Endodermal cell (in vitro differentiated cells): ENCODE results near the gene MAP4K2. TPM values are rescaled to one million over a fixed set of nuclear protein-coding genes. Genes with fewer than 3 reads are reported as not detected.
A peak's percentile ranks its signal among the peaks of the same experiment; 100 is the strongest.

Source experiments
- DNase-seq: peaks from one replicate; pipeline ENCODE4 v3.0.0-alpha.2; 2017
- H3K27ac ChIP-seq: 2 replicates; pipeline ENCODE4 v1.5.1; 2013; ENCODE audit warnings: mild to moderate bottlenecking, low read depth, low read length, moderate library complexity
- H3K27me3 ChIP-seq: 2 replicates; pipeline ENCODE4 v1.6.1; 2013; ENCODE audit warnings: mild to moderate bottlenecking, low read length, moderate library complexity; ENCODE audit not compliant: insufficient read depth, control insufficient read depth, poor library complexity, severe bottlenecking
- H3K36me3 ChIP-seq: 2 replicates; pipeline ENCODE4 v1.7.0; 2013; ENCODE audit warnings: mild to moderate bottlenecking, low read length, moderate library complexity; ENCODE audit not compliant: control insufficient read depth, insufficient read depth
- H3K4me1 ChIP-seq: one replicate; pipeline ENCODE4 v1.7.0; 2013; ENCODE audit warnings: low read length; ENCODE audit not compliant: control insufficient read depth, insufficient read depth
- H3K4me3 ChIP-seq: 2 replicates; pipeline ENCODE4 v1.5.1; 2013; ENCODE audit warnings: mild to moderate bottlenecking, low read length, moderate library complexity
- H3K9ac ChIP-seq: 2 replicates; pipeline ENCODE4 v1.6.1; 2013; ENCODE audit warnings: mild to moderate bottlenecking, low read length, moderate library complexity; ENCODE audit not compliant: poor library complexity, severe bottlenecking; ENCODE audit errors: extremely low read depth
- H3K9me3 ChIP-seq: 2 replicates; pipeline ENCODE4 v1.6.1; 2013; ENCODE audit warnings: mild to moderate bottlenecking, low read length, moderate library complexity; ENCODE audit not compliant: control insufficient read depth
- H3K27ac Mint-ChIP-seq: 2 replicates; pipeline ENCODE4 v1.8.0; 2020; ENCODE audit warnings: mixed read lengths
- H3K27me3 Mint-ChIP-seq: 2 replicates; pipeline ENCODE4 v1.8.0; 2021; ENCODE audit warnings: mild to moderate bottlenecking, mixed read lengths; ENCODE audit not compliant: insufficient read depth
- H3K36me3 Mint-ChIP-seq: 2 replicates; pipeline ENCODE4 v1.8.0; 2020; ENCODE audit warnings: low read depth, mixed read lengths
- H3K4me1 Mint-ChIP-seq: 2 replicates; pipeline ENCODE4 v1.8.0; 2020; ENCODE audit warnings: mixed read lengths
- H3K4me3 Mint-ChIP-seq: 2 replicates; pipeline ENCODE4 v1.8.0; 2020; ENCODE audit warnings: mild to moderate bottlenecking, moderate library complexity, mixed read lengths
- H3K9me3 Mint-ChIP-seq: 2 replicates; pipeline ENCODE4 v1.8.0; 2020; ENCODE audit warnings: mild to moderate bottlenecking, mixed read lengths
- WGBS, 2 experiments: methylation state at CpG; one replicate each; pipeline versions ENCODE4 v1.1.5 to v1.1.7; 2013; ENCODE audit warnings: missing lambda C conversion rate in 2 of 2, mixed read lengths in 1 of 2; ENCODE audit not compliant: insufficient coverage in 1 of 2, insufficient read length in 1 of 2; 5-methylcytosine and 5-hydroxymethylcytosine counted together
- total RNA-seq, 2 donors: library from RNA; stranded (reverse); fragmentation: NEBNext Ultra II Directional in 1 of 2; extraction: Animal tissue kit (Norgen Biotek cat#: 25700) in 1 of 2; gene quantifications; 2 replicates in 1 of 2; 3 replicates in 1 of 2; pipeline ENCODE4 v1.2.1, GENCODE V29; 2021
- TF ChIP-seq, protein P1 (sequence below): fragments of 200-600 bp; sonication (generic); conservative IDR thresholded peaks from 2 replicates; pipeline ENCODE4 v1.5.0; 2021; ENCODE audit warnings: antibody characterized with exemption, mild to moderate bottlenecking

MAP4K2 gene
- total RNA-seq, 2 donors from 2014 or later = 24.7 to 32.4 TPM

DNA sequence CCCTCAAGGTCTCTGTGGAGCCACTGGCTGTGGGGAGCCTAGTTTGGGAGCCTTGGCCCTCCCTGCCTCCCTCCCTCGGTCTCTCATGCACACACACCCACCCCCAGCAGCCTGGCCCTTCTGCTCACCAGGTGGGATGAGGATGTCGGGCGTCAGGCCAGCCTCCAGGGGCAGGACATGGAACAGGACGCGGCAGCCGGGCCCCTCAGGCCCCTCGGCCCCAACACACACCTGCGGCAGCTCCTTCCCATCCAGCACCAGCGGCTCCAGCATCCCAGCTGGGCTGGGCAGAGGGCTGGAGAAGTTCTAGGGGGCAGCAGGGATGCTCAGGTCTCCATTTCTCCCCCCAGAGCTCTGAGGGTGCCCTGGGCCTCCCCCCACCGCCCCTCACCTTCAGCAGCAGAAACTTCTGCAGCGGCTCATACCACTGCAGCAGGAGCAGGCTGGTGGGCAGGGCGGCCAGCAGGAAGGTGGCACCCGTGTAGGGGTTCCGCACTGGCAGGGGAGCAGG is 11.2 kb downstream of the MAP4K2 start:
- TF ChIP-seq, protein P1, sequence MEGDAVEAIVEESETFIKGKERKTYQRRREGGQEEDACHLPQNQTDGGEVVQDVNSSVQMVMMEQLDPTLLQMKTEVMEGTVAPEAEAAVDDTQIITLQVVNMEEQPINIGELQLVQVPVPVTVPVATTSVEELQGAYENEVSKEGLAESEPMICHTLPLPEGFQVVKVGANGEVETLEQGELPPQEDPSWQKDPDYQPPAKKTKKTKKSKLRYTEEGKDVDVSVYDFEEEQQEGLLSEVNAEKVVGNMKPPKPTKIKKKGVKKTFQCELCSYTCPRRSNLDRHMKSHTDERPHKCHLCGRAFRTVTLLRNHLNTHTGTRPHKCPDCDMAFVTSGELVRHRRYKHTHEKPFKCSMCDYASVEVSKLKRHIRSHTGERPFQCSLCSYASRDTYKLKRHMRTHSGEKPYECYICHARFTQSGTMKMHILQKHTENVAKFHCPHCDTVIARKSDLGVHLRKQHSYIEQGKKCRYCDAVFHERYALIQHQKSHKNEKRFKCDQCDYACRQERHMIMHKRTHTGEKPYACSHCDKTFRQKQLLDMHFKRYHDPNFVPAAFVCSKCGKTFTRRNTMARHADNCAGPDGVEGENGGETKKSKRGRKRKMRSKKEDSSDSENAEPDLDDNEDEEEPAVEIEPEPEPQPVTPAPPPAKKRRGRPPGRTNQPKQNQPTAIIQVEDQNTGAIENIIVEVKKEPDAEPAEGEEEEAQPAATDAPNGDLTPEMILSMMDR = no peak
- peaks cover 5% of the 10 kb centered on the region for H3K36me3 ChIP-seq
- no peak overlapping the region for H3K4me3 Mint-ChIP-seq
- no peak overlapping the region for H3K9ac ChIP-seq
- no peak overlapping the region for H3K27ac ChIP-seq
- no peak for DNase-seq
- H3K27me3 ChIP-seq = no peaks in the 10 kb centered on the region
- no peak overlapping the region for H3K27ac Mint-ChIP-seq
- no peaks in the 10 kb centered on the region for H3K27me3 Mint-ChIP-seq
- WGBS, 2 experiments = 83 to 88% methylated on average over 1 to 14 of the region's 14 CpGs
- H3K9me3 Mint-ChIP-seq = no peaks in the 10 kb centered on the region
- no peaks in the 10 kb centered on the region for H3K4me1 Mint-ChIP-seq
- peaks cover 13% of the 10 kb centered on the region for H3K36me3 Mint-ChIP-seq
- H3K4me3 ChIP-seq = no peak overlapping the region
- no peaks in the 10 kb centered on the region for H3K9me3 ChIP-seq
- no peaks in the 10 kb centered on the region for H3K4me1 ChIP-seq

DNA sequence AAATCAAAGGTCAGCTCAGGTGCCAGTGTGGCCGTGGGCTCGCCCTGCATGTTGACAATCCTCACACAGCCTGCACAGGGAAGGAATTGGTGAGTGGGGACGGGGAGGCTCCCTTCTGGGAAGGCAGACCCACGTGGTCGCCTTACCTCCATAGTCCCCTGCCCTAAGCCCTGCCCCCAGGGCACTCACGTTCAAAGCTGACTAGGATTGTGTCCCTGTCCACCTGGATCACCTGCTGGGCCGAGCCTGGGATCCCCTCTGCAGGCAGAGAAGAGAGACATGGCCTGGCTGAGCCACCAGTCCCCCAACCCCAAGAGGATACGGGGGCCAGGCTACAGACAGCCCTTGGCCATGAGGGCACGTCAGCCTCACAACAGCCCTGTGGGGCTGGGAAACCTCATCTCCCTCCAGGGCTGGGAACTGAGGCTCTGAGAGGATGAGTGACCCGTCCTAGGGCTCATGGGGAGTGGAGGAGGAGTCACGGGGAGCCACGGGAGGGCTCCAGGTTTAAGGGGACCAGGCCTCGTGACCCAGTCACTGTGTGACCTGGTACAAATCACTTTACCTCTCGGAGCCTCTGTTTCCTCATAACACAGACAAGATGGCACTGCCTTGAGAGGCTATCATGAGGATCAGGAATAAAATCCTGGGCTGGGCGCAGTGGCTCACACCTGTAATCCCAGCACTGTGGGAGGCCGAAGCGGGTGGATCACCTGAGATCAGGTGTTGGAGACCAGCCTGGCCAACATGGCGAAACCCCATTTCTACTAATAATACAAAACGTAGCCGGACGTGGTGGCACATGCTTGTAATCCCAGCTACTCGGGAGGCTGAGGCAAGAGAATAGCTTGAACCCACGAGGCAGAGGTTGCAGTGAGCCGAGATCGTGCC is 12.6 kb downstream of the MAP4K2 start:
- Histone ChIP-seq H3K27me3 (no peaks in the 10 kb centered on the region), H3K4me3 (no peak overlapping the region), H3K4me1 (no peaks in the 10 kb centered on the region), H3K36me3 (no peaks in the 10 kb centered on the region), H3K27ac (no peak overlapping the region), H3K9me3 (no peaks in the 10 kb centered on the region), H3K9ac (no peak overlapping the region)
- no peaks in the 10 kb centered on the region for H3K27me3 Mint-ChIP-seq
- H3K36me3 Mint-ChIP-seq = peaks cover 6% of the 10 kb centered on the region
- peak overlapping the region; percentile 52 for H3K27ac Mint-ChIP-seq
- H3K4me1 Mint-ChIP-seq = no peaks in the 10 kb centered on the region
- DNase-seq = no peak
- WGBS, 2 experiments = 89 to 92% methylated on average over 17 to 25 of the region's 25 CpGs
- TF ChIP-seq, protein P1 = no peak
- no peak overlapping the region for H3K4me3 Mint-ChIP-seq
- no peaks in the 10 kb centered on the region for H3K9me3 Mint-ChIP-seq

DNA sequence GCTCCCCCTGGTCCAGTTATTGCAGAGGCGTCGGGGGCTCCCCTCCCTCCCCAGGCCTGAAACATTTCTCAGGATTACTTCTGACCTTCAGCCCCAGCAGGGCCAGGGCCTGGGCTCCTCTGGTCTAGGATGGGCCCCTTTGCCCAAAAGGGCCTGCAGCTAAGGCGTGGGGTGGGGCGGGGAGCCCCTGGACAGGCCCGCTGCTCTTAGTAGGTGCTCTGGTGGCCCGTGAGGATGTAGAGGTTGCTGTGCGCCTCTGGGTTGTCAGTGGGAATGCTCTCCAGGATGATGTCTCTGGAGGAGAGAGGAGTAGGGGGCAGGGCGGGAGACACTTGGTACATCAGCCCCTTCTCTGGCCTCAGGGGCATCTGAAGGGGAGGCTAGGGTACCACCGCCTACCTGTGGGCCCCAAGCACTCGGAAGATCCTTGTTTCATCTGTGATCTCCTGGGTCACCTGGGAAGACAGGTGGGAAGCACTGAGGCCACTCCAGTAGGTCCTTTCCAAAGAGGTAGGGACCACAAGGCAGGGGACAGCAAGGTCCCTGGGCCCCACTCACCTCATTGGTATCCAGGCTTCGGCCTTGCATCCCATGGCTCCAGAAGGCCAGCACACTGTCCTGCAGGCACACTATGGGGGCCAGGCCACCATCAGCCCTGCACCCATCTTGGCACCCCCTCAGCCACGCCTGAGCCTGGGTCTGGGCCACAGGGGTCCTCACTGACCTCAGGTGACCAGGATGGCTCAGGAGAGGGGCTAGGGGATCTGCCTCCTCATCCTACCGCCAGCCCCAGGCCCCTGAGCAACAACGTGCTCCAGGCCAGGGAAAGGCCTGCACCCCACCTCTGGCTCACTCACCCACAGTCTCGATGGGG is 13.4 kb downstream of the MAP4K2 start:
- Mint-ChIP-seq H3K27ac (peak overlapping the region; percentile 52), H3K4me3 (no peak overlapping the region), H3K36me3 (peaks cover 6% of the 10 kb centered on the region), H3K9me3 (no peaks in the 10 kb centered on the region), H3K27me3 (no peaks in the 10 kb centered on the region), H3K4me1 (no peaks in the 10 kb centered on the region)
- H3K9ac ChIP-seq = no peak overlapping the region
- no peak for DNase-seq
- no peaks in the 10 kb centered on the region for H3K36me3 ChIP-seq
- no peak overlapping the region for H3K27ac ChIP-seq
- no peaks in the 10 kb centered on the region for H3K27me3 ChIP-seq
- no peak overlapping the region for H3K4me3 ChIP-seq
- WGBS, 2 experiments = 90 to 97% methylated on average over 5 to 15 of the region's 15 CpGs
- no peaks in the 10 kb centered on the region for H3K4me1 ChIP-seq
- H3K9me3 ChIP-seq = no peaks in the 10 kb centered on the region
- TF ChIP-seq, protein P1 = no peak
